Mesendoderm (in vitro differentiated cells): ENCODE data around the gene TREML4.

Source experiments
- DNase-seq: peaks from one replicate; pipeline ENCODE4 v3.0.0; 2013
- H2AK5ac ChIP-seq: 2 replicates; pipeline ENCODE4 v1.6.1; 2013; ENCODE audit warnings: low read length, inconsistent platforms
- H2BK120ac ChIP-seq: 2 replicates; pipeline ENCODE4 v1.6.1; 2013; ENCODE audit warnings: low read depth, mild to moderate bottlenecking, low read length, moderate library complexity, mixed read lengths
- H2BK15ac ChIP-seq: replicated peaks from 2 replicates; pipeline ENCODE4 v1.6.1; 2013; ENCODE audit warnings: low read depth, mild to moderate bottlenecking, moderate library complexity
- H2BK5ac ChIP-seq: 2 replicates; pipeline ENCODE4 v1.6.1; 2013; ENCODE audit warnings: low read length, inconsistent platforms
- H3K18ac ChIP-seq: 2 replicates; pipeline ENCODE4 v1.6.1; 2013; ENCODE audit warnings: mild to moderate bottlenecking, low read length, mixed read lengths
- H3K23ac ChIP-seq: one replicate; pipeline ENCODE4 v1.6.1; 2013; ENCODE audit warnings: low read length
- H3K27ac ChIP-seq: 2 replicates; pipeline ENCODE4 v1.5.1; 2013; ENCODE audit warnings: low read depth, mild to moderate bottlenecking, inconsistent platforms, low read length, moderate library complexity
- H3K27me3 ChIP-seq: 2 replicates; pipeline ENCODE4 v1.6.1; 2013; ENCODE audit warnings: low read length, control low read depth, mild to moderate bottlenecking, inconsistent platforms; ENCODE audit not compliant: insufficient read depth, poor library complexity
- H3K36me3 ChIP-seq: 2 replicates; pipeline ENCODE4 v1.6.1; 2013; ENCODE audit warnings: low read length, inconsistent platforms; ENCODE audit not compliant: control insufficient read depth, insufficient read depth
- H3K4ac ChIP-seq: one replicate; pipeline ENCODE4 v1.6.1; 2013; ENCODE audit warnings: low read depth, mild to moderate bottlenecking, low read length, moderate library complexity
- H3K4me1 ChIP-seq: 2 replicates; pipeline ENCODE4 v1.6.1; 2013; ENCODE audit warnings: low read depth, low read length, inconsistent platforms; ENCODE audit not compliant: control insufficient read depth
- H3K4me2 ChIP-seq: 2 replicates; pipeline ENCODE4 v1.6.1; 2013; ENCODE audit warnings: low read length
- H3K4me3 ChIP-seq: 2 replicates; pipeline ENCODE4 v1.5.1; 2013; ENCODE audit warnings: mild to moderate bottlenecking, low read length
- H3K56ac ChIP-seq: one replicate; pipeline ENCODE4 v1.6.1; 2013; ENCODE audit warnings: low read length
- H3K79me1 ChIP-seq: 2 replicates; pipeline ENCODE4 v1.6.1; 2013; ENCODE audit warnings: low read length, inconsistent platforms
- H3K79me2 ChIP-seq: 2 replicates; pipeline ENCODE4 v1.6.1; 2013; ENCODE audit warnings: mild to moderate bottlenecking, low read length; ENCODE audit not compliant: control insufficient read depth, insufficient read depth
- H3K9ac ChIP-seq: 2 replicates; pipeline ENCODE4 v1.6.1; 2013; ENCODE audit warnings: low read length, inconsistent platforms
- H4K5ac ChIP-seq: one replicate; pipeline ENCODE4 v1.6.1; 2013; ENCODE audit warnings: low read length
- H4K8ac ChIP-seq: one replicate; pipeline ENCODE4 v1.6.1; 2013; ENCODE audit warnings: low read depth, mild to moderate bottlenecking, control low read depth, low read length, moderate library complexity
- WGBS: extraction: QIAGEN DNeasy Blood & Tissue Kit; methylation state at CpG from one replicate; pipeline ENCODE4 v1.1.7; 2013; ENCODE audit warnings: low lambda C conversion rate, missing lambda C conversion rate; ENCODE audit not compliant: insufficient coverage; ENCODE audit errors: extremely low coverage; 5-methylcytosine and 5-hydroxymethylcytosine counted together

The TREML4 gene

DNA sequence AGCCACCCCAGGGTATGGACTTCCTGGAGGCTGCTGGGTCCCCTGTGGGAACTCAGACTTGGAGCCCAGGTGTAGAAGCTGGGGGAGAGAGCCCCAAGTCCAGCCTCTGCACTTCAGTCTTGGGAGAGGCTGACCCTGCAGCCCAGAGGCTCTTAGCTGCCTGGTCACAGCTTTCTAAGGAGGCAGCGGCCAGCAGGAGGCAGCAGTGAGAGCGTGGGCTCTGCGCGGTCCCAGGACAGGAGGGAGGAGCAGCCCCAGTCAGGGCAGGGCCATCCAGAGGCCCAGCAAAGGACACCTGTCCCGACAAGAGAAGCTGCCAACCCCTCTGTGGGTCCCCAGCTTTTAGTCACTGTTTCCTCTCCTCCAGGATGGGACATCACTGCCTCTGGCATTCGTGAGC lies 36.6 kb upstream of the TREML4 start:
- H2AK5ac ChIP-seq: no peak overlapping the region
- H2BK15ac ChIP-seq: no peak overlapping the region
- no peak overlapping the region for H4K5ac ChIP-seq
- no peaks in the 10 kb centered on the region for H3K79me1 ChIP-seq
- no peak overlapping the region for H2BK5ac ChIP-seq
- H3K79me2 ChIP-seq: no peaks in the 10 kb centered on the region
- no peak overlapping the region for H3K4me2 ChIP-seq
- no peak overlapping the region for H3K27ac ChIP-seq
- no peak overlapping the region for H3K4me3 ChIP-seq
- peak; percentile 78 for DNase-seq
- no peak overlapping the region for H2BK120ac ChIP-seq
- no peak overlapping the region for H3K4ac ChIP-seq
- H3K23ac ChIP-seq: no peak overlapping the region
- no peak overlapping the region for H3K56ac ChIP-seq
- H3K27me3 ChIP-seq: no peaks in the 10 kb centered on the region
- H4K8ac ChIP-seq: no peak overlapping the region
- no CpG with 5 or more reads among the region's 6 CpGs for WGBS
- no peak overlapping the region for H3K18ac ChIP-seq
- H3K9ac ChIP-seq: no peak overlapping the region
- H3K4me1 ChIP-seq: no peaks in the 10 kb centered on the region
- H3K36me3 ChIP-seq: no peaks in the 10 kb centered on the region

DNA sequence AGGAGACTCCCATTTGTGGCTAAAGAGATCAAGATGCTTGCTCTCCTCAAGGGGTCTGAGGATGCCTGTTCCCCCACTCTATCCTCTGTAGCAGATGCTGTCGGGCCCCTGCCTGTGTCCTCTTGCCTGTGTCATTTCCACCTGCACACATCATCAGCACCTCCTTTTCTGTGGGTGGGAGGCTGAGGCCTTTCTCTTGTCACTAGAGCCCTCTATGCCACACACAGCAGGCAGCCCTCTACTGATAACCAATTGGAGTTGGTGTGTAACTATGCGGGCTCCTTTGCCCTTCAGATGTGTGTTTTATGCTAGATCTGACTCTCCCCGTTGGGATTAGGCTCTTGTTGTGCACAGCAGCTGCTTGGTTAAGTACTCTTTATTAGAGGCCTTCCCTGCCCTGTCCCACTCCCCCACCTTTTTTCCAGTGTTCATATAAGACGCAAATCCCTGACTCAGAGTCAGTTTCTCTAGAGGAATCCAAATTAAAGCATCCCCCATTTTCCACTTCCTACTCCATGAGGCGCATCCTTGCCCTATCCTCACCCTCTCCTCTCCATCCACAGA lies 34.9 kb upstream of the TREML4 start:
- Histone ChIP-seq H4K5ac (no peak overlapping the region), H3K36me3 (no peaks in the 10 kb centered on the region), H3K79me2 (no peaks in the 10 kb centered on the region), H3K18ac (no peak overlapping the region), H3K4me2 (no peak overlapping the region), H2BK15ac (no peak overlapping the region), H3K79me1 (no peaks in the 10 kb centered on the region), H3K4me1 (no peaks in the 10 kb centered on the region), H2AK5ac (no peak overlapping the region), H2BK120ac (no peak overlapping the region), H3K4ac (no peak overlapping the region), H3K27me3 (no peaks in the 10 kb centered on the region), H3K4me3 (no peak overlapping the region), H3K56ac (no peak overlapping the region), H4K8ac (no peak overlapping the region), H3K27ac (no peak overlapping the region), H2BK5ac (no peak overlapping the region), H3K23ac (no peak overlapping the region), H3K9ac (no peak overlapping the region)
- WGBS: no CpG with 5 or more reads among the region's 5 CpGs
- no peak for DNase-seq

- no peak overlapping the region for H3K18ac ChIP-seq
- H3K27me3 ChIP-seq: no peaks in the 10 kb centered on the region
- H3K4me3 ChIP-seq: no peak overlapping the region
- no peak overlapping the region for H3K4me2 ChIP-seq
- H3K27ac ChIP-seq: no peak overlapping the region
- H3K9ac ChIP-seq: no peak overlapping the region
- H3K56ac ChIP-seq: no peak overlapping the region
- H2AK5ac ChIP-seq: no peak overlapping the region
- no peak overlapping the region for H2BK5ac ChIP-seq
- no peaks in the 10 kb centered on the region for H3K36me3 ChIP-seq
- H3K79me1 ChIP-seq: no peaks in the 10 kb centered on the region
- H4K8ac ChIP-seq: no peak overlapping the region
- H3K4me1 ChIP-seq: no peaks in the 10 kb centered on the region
- no peak overlapping the region for H2BK120ac ChIP-seq
- no peak overlapping the region for H3K4ac ChIP-seq
- no peaks in the 10 kb centered on the region for H3K79me2 ChIP-seq
- H2BK15ac ChIP-seq: no peak overlapping the region
- WGBS: 100% methylated on average over 1 of the region's 5 CpGs
- no peak for DNase-seq
- H3K23ac ChIP-seq: no peak overlapping the region
- H4K5ac ChIP-seq: no peak overlapping the region
Observed at GRCh38 chr6:41193884-41194283, 34.3 kb upstream of the TREML4 start.

- Histone ChIP-seq H4K8ac (no peak overlapping the region), H3K56ac (no peak overlapping the region), H3K9ac (no peak overlapping the region), H3K4me2 (no peak overlapping the region), H3K4me3 (no peak overlapping the region), H3K79me2 (no peaks in the 10 kb centered on the region), H3K4ac (no peak overlapping the region), H2BK5ac (no peak overlapping the region), H2BK15ac (no peak overlapping the region), H3K18ac (no peak overlapping the region), H2AK5ac (no peak overlapping the region), H3K36me3 (no peaks in the 10 kb centered on the region), H3K4me1 (no peaks in the 10 kb centered on the region), H4K5ac (no peak overlapping the region), H3K27ac (no peak overlapping the region), H3K27me3 (no peaks in the 10 kb centered on the region), H3K79me1 (no peaks in the 10 kb centered on the region), H3K23ac (no peak overlapping the region), H2BK120ac (no peak overlapping the region)
- no CpG with 5 or more reads among the region's 3 CpGs for WGBS
- no peak for DNase-seq
Observed at GRCh38 chr6:41194386-41194785, 33.8 kb upstream of the TREML4 start.

- H3K79me1 ChIP-seq: no peaks in the 10 kb centered on the region
- no peak for DNase-seq
- H2BK5ac ChIP-seq: no peak overlapping the region
- no peak overlapping the region for H3K4me2 ChIP-seq
- no peak overlapping the region for H4K5ac ChIP-seq
- no peak overlapping the region for H3K56ac ChIP-seq
- H2AK5ac ChIP-seq: no peak overlapping the region
- no peak overlapping the region for H2BK15ac ChIP-seq
- no peaks in the 10 kb centered on the region for H3K36me3 ChIP-seq
- no peak overlapping the region for H3K23ac ChIP-seq
- H3K4me3 ChIP-seq: no peak overlapping the region
- H4K8ac ChIP-seq: no peak overlapping the region
- no peaks in the 10 kb centered on the region for H3K79me2 ChIP-seq
- no peak overlapping the region for H3K4ac ChIP-seq
- WGBS: no CpG with 5 or more reads among the region's 3 CpGs
- no peaks in the 10 kb centered on the region for H3K27me3 ChIP-seq
- no peak overlapping the region for H3K18ac ChIP-seq
- H3K9ac ChIP-seq: no peak overlapping the region
- H3K4me1 ChIP-seq: peaks cover 7% of the 10 kb centered on the region
- no peak overlapping the region for H2BK120ac ChIP-seq
- H3K27ac ChIP-seq: no peak overlapping the region
Observed at GRCh38 chr6:41197234-41197633, 30.9 kb upstream of the TREML4 start.

GRCh38 chr6:41199552-41200246 lies 28.4 kb upstream of the TREML4 start:
- Histone ChIP-seq H3K4ac (no peak overlapping the region), H3K23ac (no peak overlapping the region), H3K4me3 (no peak overlapping the region), H3K27me3 (no peaks in the 10 kb centered on the region), H3K9ac (no peak overlapping the region), H2BK120ac (no peak overlapping the region), H2BK5ac (no peak overlapping the region), H2BK15ac (no peak overlapping the region), H3K79me2 (no peaks in the 10 kb centered on the region), H4K5ac (no peak overlapping the region), H3K56ac (no peak overlapping the region), H3K79me1 (no peaks in the 10 kb centered on the region), H3K4me1 (peaks cover 7% of the 10 kb centered on the region), H3K4me2 (no peak overlapping the region), H2AK5ac (no peak overlapping the region), H4K8ac (no peak overlapping the region), H3K36me3 (no peaks in the 10 kb centered on the region), H3K18ac (no peak overlapping the region), H3K27ac (no peak overlapping the region)
- DNase-seq: no peak
- no CpG with 5 or more reads among the region's 1 CpG for WGBS
